ENCODE results near the gene RAB11FIP2.

DNA sequence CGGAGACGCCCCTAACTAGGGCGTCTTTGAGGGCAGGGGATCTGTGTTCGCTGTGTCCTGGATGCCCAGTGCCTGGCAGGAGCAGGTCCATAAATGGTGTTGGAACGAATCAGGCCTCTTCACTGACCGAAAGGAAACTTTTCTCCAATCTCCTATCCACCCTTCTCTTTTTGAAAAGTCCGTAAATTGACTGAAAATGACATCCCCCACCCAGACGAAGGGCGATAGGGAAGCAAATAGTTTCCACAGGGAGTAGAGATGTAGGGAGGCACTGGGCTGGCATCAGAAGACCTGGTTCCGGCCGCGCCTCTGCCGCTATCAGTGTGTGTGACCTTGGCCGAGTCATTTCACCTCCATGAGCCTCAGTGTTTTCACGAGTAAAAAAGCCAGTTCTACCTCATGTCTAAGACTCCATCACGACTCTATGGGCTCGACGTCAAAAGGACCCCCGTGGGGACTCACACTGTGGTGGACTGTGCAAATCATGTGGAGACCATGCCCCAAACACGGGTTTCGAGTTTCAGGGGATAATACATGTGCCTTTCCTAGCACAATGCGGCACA lies 497 bp upstream of the RAB11FIP2 start:
- TF ChIP-seq, protein P1, sequence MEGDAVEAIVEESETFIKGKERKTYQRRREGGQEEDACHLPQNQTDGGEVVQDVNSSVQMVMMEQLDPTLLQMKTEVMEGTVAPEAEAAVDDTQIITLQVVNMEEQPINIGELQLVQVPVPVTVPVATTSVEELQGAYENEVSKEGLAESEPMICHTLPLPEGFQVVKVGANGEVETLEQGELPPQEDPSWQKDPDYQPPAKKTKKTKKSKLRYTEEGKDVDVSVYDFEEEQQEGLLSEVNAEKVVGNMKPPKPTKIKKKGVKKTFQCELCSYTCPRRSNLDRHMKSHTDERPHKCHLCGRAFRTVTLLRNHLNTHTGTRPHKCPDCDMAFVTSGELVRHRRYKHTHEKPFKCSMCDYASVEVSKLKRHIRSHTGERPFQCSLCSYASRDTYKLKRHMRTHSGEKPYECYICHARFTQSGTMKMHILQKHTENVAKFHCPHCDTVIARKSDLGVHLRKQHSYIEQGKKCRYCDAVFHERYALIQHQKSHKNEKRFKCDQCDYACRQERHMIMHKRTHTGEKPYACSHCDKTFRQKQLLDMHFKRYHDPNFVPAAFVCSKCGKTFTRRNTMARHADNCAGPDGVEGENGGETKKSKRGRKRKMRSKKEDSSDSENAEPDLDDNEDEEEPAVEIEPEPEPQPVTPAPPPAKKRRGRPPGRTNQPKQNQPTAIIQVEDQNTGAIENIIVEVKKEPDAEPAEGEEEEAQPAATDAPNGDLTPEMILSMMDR (IDR thresholded peaks at IDR 0.05; ENCODE audit: low read depth, low read length, poor library complexity, severe bottlenecking), result no peak
- no peak for TF ChIP-seq EZH2phosphoT487 (IDR thresholded peaks at IDR 0.05; ENCODE audit: borderline replicate concordance, low read length)

All from DOHH2 (cell line).